K562 (cell line): ENCODE measurements around the gene RELCH. TPM values are rescaled to one million over a fixed set of nuclear protein-coding genes. Genes with fewer than 3 reads are reported as not detected.

Source experiments
- ATAC-seq: fragments of 200-7000 bp; cut with Tn5 transposase; 3 replicates; pipeline ENCODE4 v1.9.1; 2020; ENCODE audit warnings: moderate library complexity
- BruUV-seq: library from RNA; stranded (reverse); fragments of 400-500 nt; replicated peaks from 2 replicates; lab custom pipeline; 2021; lab: Mats Ljungman, UMichigan
- CTCF ChIA-PET: fragments of 300-600 bp; formaldehyde crosslinking; extraction: SDS; loops from one replicate; lab custom pipeline; 2021; ENCODE audit warnings: low intra/inter-chr PET ratio; lab: Yijun Ruan, JAX
- POLR2A ChIA-PET: fragments of 300-600, 350-650 bp; sonication (Branson Sonifier 250); formaldehyde crosslinking; extraction: SDS; loops from one replicate; lab custom pipeline; 2021; ENCODE audit warnings: antibody characterized with exemption, inconsistent platforms; lab: Yijun Ruan, JAX
- DNase-seq, 4 experiments: peaks; one replicate each; pipeline versions ENCODE4 v3.0.0 to v3.0.0-alpha.2; 2011 to 2018; ENCODE audit warnings: low spot score in 3 of 4, mixed read lengths in 3 of 4; ENCODE audit errors: extremely low read depth in 1 of 4
- FAIRE-seq: peaks from 2 replicates; lab custom pipeline; 2011; peaks lifted over from hg19 to GRCh38; lab: Jason Lieb, UNC
- H2AFZ ChIP-seq: 2 replicates; pipeline ENCODE4 v1.6.0; 2011; ENCODE audit warnings: low read depth, low read length, control low read depth, inconsistent platforms
- H3K27ac ChIP-seq: fragments of 200-600 bp; 3 replicates; pipeline ENCODE4 v1.8.0; 2011; ENCODE audit warnings: low read depth, mild to moderate bottlenecking, control low read depth, inconsistent platforms, low read length, moderate library complexity, mixed read lengths; ENCODE audit errors: extremely low read depth
- H3K27me3 ChIP-seq, 2 experiments: fragments of 300-600 bp in 1 of 2; 2 replicates in 1 of 2; 3 replicates in 1 of 2; pipeline versions ENCODE4 v1.6.0 to v1.8.0; 2011; ENCODE audit warnings: inconsistent platforms in 2 of 2, low read length in 2 of 2, mild to moderate bottlenecking in 1 of 2, mixed read lengths in 1 of 2, moderate library complexity in 1 of 2; ENCODE audit not compliant: control insufficient read depth in 2 of 2, insufficient read depth in 2 of 2
- H3K36me3 ChIP-seq: fragments of 300-600 bp; 3 replicates; pipeline ENCODE4 v1.8.0; 2011; ENCODE audit warnings: mild to moderate bottlenecking, low read length, inconsistent platforms; ENCODE audit not compliant: control insufficient read depth, insufficient read depth
- H3K4me1 ChIP-seq, 2 experiments: fragments of 200-600 bp in 1 of 2; replicated peaks in 1 of 2; 2 replicates in 1 of 2; 3 replicates in 1 of 2; pipeline versions ENCODE4 v1.5.1 to v1.8.0; 2011; ENCODE audit warnings: inconsistent platforms in 2 of 2, low read length in 2 of 2, mild to moderate bottlenecking in 1 of 2, mixed read lengths in 1 of 2, moderate library complexity in 1 of 2; ENCODE audit not compliant: control insufficient read depth in 2 of 2, insufficient read depth in 2 of 2
- H3K4me2 ChIP-seq: 2 replicates; pipeline ENCODE4 v1.6.1; 2011; ENCODE audit warnings: low read length, control low read depth, inconsistent platforms, mixed read lengths; ENCODE audit not compliant: insufficient read depth
- H3K4me3 ChIP-seq: fragments of 200-600 bp; sonication (generic), shearing (Covaris generic); 2 replicates; pipeline ENCODE4 v1.5.1; 2016; ENCODE audit warnings: control low read depth, inconsistent platforms
- H3K79me2 ChIP-seq: fragments of 200-600 bp; 3 replicates; pipeline ENCODE4 v1.8.0; 2011; ENCODE audit warnings: low read length, inconsistent platforms; ENCODE audit not compliant: control insufficient read depth, insufficient read depth
- H3K9ac ChIP-seq, 2 experiments: 2 replicates each; pipeline versions ENCODE4 v1.6.0 to v1.6.1; 2011; ENCODE audit warnings: low read depth in 2 of 2, low read length in 2 of 2, control low read depth in 1 of 2, inconsistent platforms in 1 of 2, mild to moderate bottlenecking in 1 of 2, mixed read lengths in 1 of 2; ENCODE audit not compliant: insufficient read depth in 1 of 2
- H3K9me1 ChIP-seq: one replicate; pipeline ENCODE4 v1.6.0; 2011; ENCODE audit warnings: inconsistent platforms, mild to moderate bottlenecking, low read length, moderate library complexity; ENCODE audit not compliant: control insufficient read depth, insufficient read depth
- H3K9me3 ChIP-seq: replicated peaks from 2 replicates; pipeline ENCODE4 v1.5.1; 2011; ENCODE audit warnings: low read depth, low read length, inconsistent platforms; ENCODE audit not compliant: control insufficient read depth, insufficient read depth
- H4K20me1 ChIP-seq: replicated peaks from 2 replicates; pipeline ENCODE4 v1.6.1; 2011; ENCODE audit warnings: low read length, inconsistent platforms, mixed read lengths; ENCODE audit not compliant: control insufficient read depth, insufficient read depth
- DNMT1 ChIP-seq: fragments of 450-650 bp; IDR thresholded peaks from 2 replicates; pipeline ENCODE4 v1.6.1; 2016; ENCODE audit warnings: antibody characterized with exemption, mild to moderate bottlenecking
- EGR1 ChIP-seq: fragments of 450-650 bp; conservative IDR thresholded peaks from 2 replicates; pipeline ENCODE4 v1.6.1; 2017; ENCODE audit warnings: mild to moderate bottlenecking
- HNRNPH1 ChIP-seq: fragments of 200-400 bp; formaldehyde crosslinking; optimal IDR thresholded peaks from 2 replicates; pipeline ENCODE3; 2017; ENCODE audit warnings: low read depth, mild to moderate bottlenecking, low read length, moderate library complexity
- HNRNPUL1 ChIP-seq: fragments of 200-400 bp; formaldehyde crosslinking; IDR thresholded peaks from 2 replicates; pipeline ENCODE4 v1.6.1; 2017; ENCODE audit warnings: low read length
- MCM3 ChIP-seq: fragments of 450-650 bp; IDR thresholded peaks from 2 replicates; pipeline ENCODE4 v1.6.1; 2016
- PBX2 ChIP-seq, 2 experiments: IDR thresholded peaks in 1 of 2; conservative IDR thresholded peaks in 1 of 2; 2 replicates each; pipeline ENCODE4 v1.6.1; 2016; ENCODE audit warnings: low read depth in 2 of 2, mild to moderate bottlenecking in 1 of 2, missing compliant biosample characterization in 1 of 2, missing genetic modification characterization in 1 of 2, moderate library complexity in 1 of 2
- PHF8 ChIP-seq: fragments of 200-600 bp; sonication (generic); IDR thresholded peaks from 2 replicates; pipeline ENCODE4 v1.6.1; 2012; ENCODE audit warnings: mixed run types, mild to moderate bottlenecking, inconsistent platforms, low read length, moderate library complexity, borderline replicate concordance
- RFX5 ChIP-seq: IDR thresholded peaks from 2 replicates; pipeline ENCODE4 v1.6.1; 2011; ENCODE audit warnings: low read depth, mild to moderate bottlenecking, improper control_type of control experiment, low read length
- RFX7 ChIP-seq: fragments of 250-450 bp; sonication (Bioruptor Pico); IDR thresholded peaks from 2 replicates; pipeline ENCODE4 v1.5.1; 2021; ENCODE audit warnings: mild to moderate bottlenecking
- TAL1 ChIP-seq: fragments of 450-650 bp; IDR thresholded peaks from 2 replicates; pipeline ENCODE4 v1.6.1; 2016; ENCODE audit warnings: mild to moderate bottlenecking
- TFAP4 ChIP-seq: sonication (generic); formaldehyde crosslinking; IDR thresholded peaks from 2 replicates; pipeline ENCODE4 v1.8.0; 2022; ENCODE audit warnings: missing genetic modification reagents, mild to moderate bottlenecking, moderate library complexity, borderline replicate concordance
- WHSC1 ChIP-seq: IDR thresholded peaks from one replicate; pipeline ENCODE4 v1.6.1; 2012; ENCODE audit warnings: low read length, control low read depth, inconsistent platforms
- ZC3H4 ChIP-seq: sonication (generic); formaldehyde crosslinking; IDR thresholded peaks from 2 replicates; pipeline ENCODE4 v1.9.0; 2021; ENCODE audit warnings: missing genetic modification reagents, borderline replicate concordance
- ZFP30 ChIP-seq: fragments of 250-450 bp; sonication (Bioruptor Pico); IDR thresholded peaks from 2 replicates; pipeline ENCODE4 v1.8.0; 2022; ENCODE audit warnings: moderate library complexity, mild to moderate bottlenecking, inconsistent platforms, borderline replicate concordance
- ZNF143 ChIP-seq: sonication (generic); formaldehyde crosslinking; IDR thresholded peaks from 2 replicates; pipeline ENCODE4 v1.9.0; 2022; ENCODE audit warnings: mild to moderate bottlenecking, missing genetic modification reagents
- ZNF23 ChIP-seq: fragments of 250-450 bp; sonication (Bioruptor Pico); IDR thresholded peaks from 2 replicates; pipeline ENCODE4 v1.4.0; 2020; ENCODE audit warnings: mild to moderate bottlenecking
- ZNF518B ChIP-seq: fragments of 250-450 bp; sonication (Bioruptor Pico); IDR thresholded peaks from 2 replicates; pipeline ENCODE4 v1.5.0; 2021; ENCODE audit warnings: mild to moderate bottlenecking, moderate library complexity
- WGBS: fragments of 100-300 bp; shearing (Covaris generic); methylation state at CpG from one replicate; pipeline ENCODE4 v1.1.6; 2016; ENCODE audit warnings: low coverage, mixed read lengths; ENCODE audit not compliant: insufficient coverage; ENCODE audit errors: missing lambda C conversion rate; 5-methylcytosine and 5-hydroxymethylcytosine counted together
- in situ Hi-C: fragments of 300-500 bp; cut with MboI; formaldehyde crosslinking; loops from 4 replicates; pipeline ENCODE4 v1.15.0; 2018; ENCODE audit warnings: inconsistent platforms, mixed read lengths
- intact Hi-C: fragments of 100-400 bp; cut with micrococcal nuclease; formaldehyde crosslinking; loops from 2 replicates; pipeline ENCODE4 v1.14.2; 2022
- polyA plus RNA-seq, 8 experiments: library from polyadenylated mRNA; depleted of rRNA in 4 of 8; stranded (reverse) in 5 of 8; unstranded in 3 of 8; fragments of >200 nt; fragmentation: Nextera tagmentation in 2 of 8; fragmentation: Illumina TruSeq in 1 of 8; extraction: Ambion mirVana in 2 of 8; extraction: Trizol in 1 of 8; gene quantifications; 2 replicates each; pipeline versions ENCODE4 v1.2.1 to v1.2.3, GENCODE V29; 2011 to 2014; ENCODE audit warnings: inconsistent platforms in 1 of 8, missing spikeins in 1 of 8
- total RNA-seq, 7 experiments: library from RNA; depleted of rRNA in 6 of 7; stranded (reverse); fragments of >200 nt in 6 of 7; fragmentation: Illumina TruSeq in 2 of 7; extraction: Trizol in 2 of 7; gene quantifications; 2 replicates each; pipeline versions ENCODE4 v1.2.1 to v1.2.3, GENCODE V29; 2011 to 2021; ENCODE audit warnings: low replicate concordance in 1 of 7

RELCH gene
- total and polyA plus RNA-seq, 9 of the 15 experiments (the other 6 are each of a cell fraction or from before 2014, with no cell fraction given), result 1.4 to 13.6 (median 7.6) TPM

- H3K27ac ChIP-seq, result no peak overlapping the region
- FAIRE-seq (no peak), DNase-seq (peak in 2 of 4 experiments; percentile 8), ATAC-seq (peak; percentile 65; the same call in 2 of the 3 replicates)
- H3K9ac ChIP-seq, result no peak overlapping the region
- no peak overlapping the region for H3K4me2 ChIP-seq
- 59% methylated on average over 3 of the region's 4 CpGs for WGBS
- H4K20me1 ChIP-seq, result no peaks in the 10 kb centered on the region
- H3K9me1 ChIP-seq, result no peaks in the 10 kb centered on the region
- no peaks in the 10 kb centered on the region for H3K27me3 ChIP-seq
- ChIA-PET POLR2A (no interaction called here), CTCF (no interaction called here)
- H3K36me3 ChIP-seq, result no peaks in the 10 kb centered on the region
- no peaks in the 10 kb centered on the region for H3K9me3 ChIP-seq
- no peak overlapping the region for H3K4me3 ChIP-seq
- no TSS peak for BruUV-seq
- intact Hi-C loops, result no loop called here
- peaks cover 0 to 4% of the 10 kb centered on the region in 2 experiments; a peak in 2 of 5 replicates for H3K4me1 ChIP-seq
- H2AFZ ChIP-seq, result no peak overlapping the region
- peaks cover 72% of the 10 kb centered on the region for H3K79me2 ChIP-seq
- in situ Hi-C loops, result no loop called here
- TF ChIP-seq TFAP4 (CRISPR knock-in tag), result no peak
- no peak for TF ChIP-seq WHSC1
- TF ChIP-seq ZNF23 (CRISPR knock-in tag), result no peak
- TF ChIP-seq ZNF518B (CRISPR knock-in tag), result no peak
- no peak for TF ChIP-seq HNRNPUL1
- no peak for TF ChIP-seq ZFP30
- TF ChIP-seq PBX2 (CRISPR knock-in tag; IDR thresholded peaks at IDR 0.05; ENCODE audit: low read depth), result no peak
- TF ChIP-seq PBX2 (tag; conservative IDR thresholded peaks at IDR 0.05; ENCODE audit: low read depth), result no peak
- no peak for TF ChIP-seq DNMT1
- TF ChIP-seq ZC3H4 (CRISPR knock-in tag), result no peak
- TF ChIP-seq EGR1, result no peak
- no peak for TF ChIP-seq TAL1
- TF ChIP-seq RFX7 (CRISPR knock-in tag), result no peak
- TF ChIP-seq ZNF143, result no peak
- TF ChIP-seq PHF8, result no peak
- no peak for TF ChIP-seq MCM3
- no peak for TF ChIP-seq HNRNPH1
- no peak for TF ChIP-seq RFX5
Measured at GRCh38 chr18:62206593-62206992, 19.5 kb downstream of the RELCH start.
